BE2C (cell line): ENCODE results near the gene SPRR2B.

Source experiments
- DNase-seq: peaks from one replicate; pipeline ENCODE4 v3.0.0-alpha.2; 2020
- H3K27me3 ChIP-seq: fragments of 250-450 bp; sonication (Bioruptor Pico); 2 replicates; pipeline ENCODE4 v1.5.1; 2020; ENCODE audit warnings: mild to moderate bottlenecking
- H3K36me3 ChIP-seq: fragments of 250-450 bp; sonication (Bioruptor Pico); 2 replicates; pipeline ENCODE4 v1.5.1; 2020; ENCODE audit warnings: mild to moderate bottlenecking
- H3K4me1 ChIP-seq: fragments of 250-450 bp; sonication (Bioruptor Pico); 2 replicates; pipeline ENCODE4 v1.5.1; 2020
- H3K4me3 ChIP-seq: 2 replicates; pipeline ENCODE4 v1.5.1; 2011; ENCODE audit warnings: low read depth, low read length
- H3K9me3 ChIP-seq: fragments of 250-450 bp; sonication (Bioruptor Pico); 2 replicates; pipeline ENCODE4 v1.5.1; 2020
- CTCF ChIP-seq: IDR thresholded peaks from 2 replicates; pipeline ENCODE4 v1.5.1; 2012; ENCODE audit warnings: mild to moderate bottlenecking, low read depth, low read length

The SPRR2B gene

GRCh38 chr1:153099461-153100045 is 28.1 kb upstream of the SPRR2B start:
- H3K9me3 ChIP-seq, result no peaks in the 10 kb centered on the region
- no peaks in the 10 kb centered on the region for H3K36me3 ChIP-seq
- no peaks in the 10 kb centered on the region for H3K27me3 ChIP-seq
- no peak for TF ChIP-seq CTCF
- no peak for DNase-seq
- no peaks in the 10 kb centered on the region for H3K4me1 ChIP-seq
- no peak overlapping the region for H3K4me3 ChIP-seq

GRCh38 chr1:153095764-153096163 is 24.4 kb upstream of the SPRR2B start:
- H3K27me3 ChIP-seq, result no peaks in the 10 kb centered on the region
- TF ChIP-seq CTCF, result no peak
- no peaks in the 10 kb centered on the region for H3K9me3 ChIP-seq
- no peak for DNase-seq
- no peaks in the 10 kb centered on the region for H3K36me3 ChIP-seq
- no peak overlapping the region for H3K4me3 ChIP-seq
- H3K4me1 ChIP-seq, result no peaks in the 10 kb centered on the region

GRCh38 chr1:153094426-153094825 is 23.0 kb upstream of the SPRR2B start, which contains the start of gene SPRR2E:
Gene SPRR2E, minus strand, starts transcription at chr1:153094526. Its CDS starts 775 bp downstream, at chr1:153093751.
- Histone ChIP-seq H3K4me1 (no peaks in the 10 kb centered on the region), H3K36me3 (no peaks in the 10 kb centered on the region)
- no peak for TF ChIP-seq CTCF

GRCh38 chr1:153087652-153088051 is 16.2 kb upstream of the SPRR2B start:
- no peak for DNase-seq
- Histone ChIP-seq H3K9me3 (no peaks in the 10 kb centered on the region), H3K4me1 (no peaks in the 10 kb centered on the region), H3K27me3 (no peaks in the 10 kb centered on the region), H3K36me3 (no peaks in the 10 kb centered on the region), H3K4me3 (no peak overlapping the region)
- TF ChIP-seq CTCF, result no peak

More at GRCh38 chr1:153094426-153094825, 23.0 kb upstream of the SPRR2B start, which contains the start of gene SPRR2E:
- H3K27me3 ChIP-seq, result no peaks in the 10 kb centered on the region
- H3K4me3 ChIP-seq, result no peak within 1 kb of the TSS
- no peaks in the 10 kb centered on the region for H3K9me3 ChIP-seq
- no peak for DNase-seq

- no peaks in the 10 kb centered on the region for H3K27me3 ChIP-seq
- TF ChIP-seq CTCF, result no peak
- H3K9me3 ChIP-seq, result no peaks in the 10 kb centered on the region
- H3K4me1 ChIP-seq, result no peaks in the 10 kb centered on the region
- no peak for DNase-seq
- no peaks in the 10 kb centered on the region for H3K36me3 ChIP-seq
- no peak overlapping the region for H3K4me3 ChIP-seq
These were observed 10.3 kb upstream of the SPRR2B start for GRCh38 chr1:153081736-153082135.

- Histone ChIP-seq H3K36me3 (no peaks in the 10 kb centered on the region), H3K27me3 (no peaks in the 10 kb centered on the region), H3K4me3 (no peak overlapping the region), H3K4me1 (no peaks in the 10 kb centered on the region), H3K9me3 (no peaks in the 10 kb centered on the region)
- no peak for DNase-seq
- TF ChIP-seq CTCF, result no peak
These were observed 1.7 kb upstream of the SPRR2B start for GRCh38 chr1:153072806-153073726.
